Measurements from ENCODE around the gene ZNF429. TPM values are rescaled to one million over a fixed set of nuclear protein-coding genes. Genes with fewer than 3 reads are reported as not detected.
"Not testable (repeated sequence)": the region's sequence is repeated elsewhere in the genome, so short reads cannot be mapped to it uniquely, and the experiment has no call there.

The ZNF429 gene
- 2.3 and 3.8 TPM in 2 replicates for total RNA-seq

DNA sequence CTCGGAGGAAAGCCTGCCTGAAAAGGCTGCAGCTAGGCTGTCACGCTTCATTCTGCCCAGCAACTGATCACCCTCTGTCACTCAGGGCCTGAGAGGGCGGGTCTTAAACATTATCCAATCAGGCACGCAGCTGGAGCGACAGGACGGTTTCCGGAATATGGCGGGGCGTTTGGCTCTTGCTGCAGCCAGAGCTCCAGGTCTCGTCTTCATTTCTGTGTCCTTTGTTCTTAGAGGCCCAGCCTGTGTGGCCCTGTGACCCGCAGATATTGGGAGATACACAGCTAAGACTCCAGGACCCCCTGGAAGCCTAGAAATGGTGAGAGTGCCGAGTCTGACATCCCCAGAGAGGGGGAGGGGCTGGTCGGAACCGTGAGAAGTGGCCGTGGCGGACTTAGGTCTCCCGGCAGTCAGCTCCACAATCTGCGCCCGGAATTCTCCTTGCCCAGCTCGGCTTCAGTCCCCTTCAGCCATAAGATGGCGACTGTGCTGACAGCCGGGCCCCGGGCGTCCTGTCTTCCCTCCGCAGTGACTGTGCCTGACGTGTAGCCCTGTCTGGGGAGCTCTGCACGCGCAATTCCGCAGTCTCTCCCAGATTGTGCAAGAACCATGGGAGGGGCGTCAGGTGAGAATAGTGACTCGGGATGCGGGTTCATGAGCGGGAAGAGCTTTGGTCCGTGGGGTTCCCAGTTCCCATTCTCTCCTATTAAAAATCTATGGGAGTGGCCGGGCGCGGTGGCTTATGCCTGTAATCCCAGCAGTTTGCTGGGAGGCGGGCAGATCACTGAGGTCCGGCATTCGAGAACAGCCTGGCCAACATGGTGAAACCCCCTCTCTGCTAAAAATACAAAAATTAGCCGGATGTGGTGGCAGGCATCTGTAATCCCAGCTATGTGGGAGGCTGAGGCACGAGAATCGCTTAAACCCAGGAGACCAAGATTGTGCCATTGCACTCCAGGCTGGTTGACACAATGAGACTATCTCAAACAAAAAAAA is at the start of gene ZNF429:
TSS of gene ZNF429 (plus strand) at position 144 of the 993 bp plus-strand sequence. CDS start at position 314, 170 bp downstream.
- DNase-seq (ENCODE audit: low read depth in 2 of 2) = peak; percentile 87 to 89

DNA sequence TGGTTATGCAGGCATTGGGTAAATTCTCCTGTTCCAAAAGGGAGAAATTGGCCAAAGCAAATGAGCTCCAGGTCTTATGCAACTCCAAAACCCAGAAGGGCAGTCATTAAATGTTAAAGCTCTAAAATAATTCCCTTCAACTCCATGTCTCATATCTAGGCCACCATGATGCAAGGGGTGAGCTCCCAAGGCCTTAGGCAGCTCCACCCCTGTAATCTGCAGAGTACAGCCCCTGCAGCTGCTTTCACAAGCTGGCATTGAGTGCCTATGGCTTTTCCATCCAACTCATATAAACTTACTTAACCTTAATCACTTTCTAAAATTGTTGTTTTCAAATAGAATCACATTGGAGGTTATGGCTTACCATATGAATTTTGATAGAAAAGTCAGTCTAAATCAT is 44.7 kb upstream of the ZNF429 start:
- no peak for DNase-seq (ENCODE audit: low read depth in 2 of 2)

DNA sequence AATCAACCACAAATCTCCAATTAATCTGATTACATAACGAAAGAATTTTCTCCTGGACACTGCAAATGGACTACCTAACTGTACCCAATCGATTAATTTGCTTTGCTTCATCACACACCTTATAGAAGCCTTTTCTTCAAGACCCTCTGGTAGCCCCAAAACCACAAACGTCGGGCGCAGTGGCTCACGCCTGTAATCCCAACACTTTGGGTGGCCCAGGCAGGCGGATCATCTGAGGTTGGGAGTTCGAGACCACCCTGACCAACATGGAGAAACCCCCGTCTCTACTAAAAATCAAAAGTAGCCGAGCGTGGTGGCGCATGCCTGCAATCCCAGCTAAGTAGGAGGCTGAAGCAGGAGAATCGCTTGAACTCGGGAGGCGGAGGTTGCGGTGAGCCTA is 42.9 kb upstream of the ZNF429 start:
- no peak for DNase-seq (ENCODE audit: low read depth in 2 of 2)

DNA sequence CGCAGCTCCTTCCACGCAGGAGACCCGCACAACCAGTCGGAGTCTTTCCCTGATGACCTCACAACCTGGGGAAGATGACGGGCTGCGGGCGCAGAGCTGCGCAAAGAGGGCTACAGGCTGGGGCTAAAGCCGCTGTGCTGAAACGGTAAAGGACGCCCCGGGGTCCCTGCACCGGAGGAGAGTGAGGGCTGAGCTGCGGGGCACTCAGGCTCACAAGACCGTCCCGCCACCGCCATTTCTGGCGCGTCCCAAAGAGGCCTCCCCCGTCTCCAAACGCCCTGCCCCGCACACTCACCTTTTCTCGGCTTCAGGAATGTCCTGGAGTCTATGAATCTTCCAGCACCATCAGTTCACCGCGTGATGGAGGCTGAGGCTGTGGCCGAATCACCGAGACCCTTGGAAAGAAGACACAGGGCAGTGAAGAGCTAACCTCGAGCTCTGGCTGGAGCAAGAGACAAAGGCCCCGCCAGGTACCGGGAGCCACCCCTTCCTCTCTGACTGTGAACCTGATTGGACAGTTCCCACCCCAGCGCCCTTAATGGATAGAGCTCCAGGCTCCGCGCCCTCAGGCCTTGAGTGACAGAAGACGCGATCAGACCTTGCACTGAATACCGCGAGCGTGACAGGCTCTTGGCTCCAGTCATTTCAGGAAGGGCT is 41.8 kb upstream of the ZNF429 start:
- no peak for DNase-seq (ENCODE audit: low read depth in 2 of 2)

DNA sequence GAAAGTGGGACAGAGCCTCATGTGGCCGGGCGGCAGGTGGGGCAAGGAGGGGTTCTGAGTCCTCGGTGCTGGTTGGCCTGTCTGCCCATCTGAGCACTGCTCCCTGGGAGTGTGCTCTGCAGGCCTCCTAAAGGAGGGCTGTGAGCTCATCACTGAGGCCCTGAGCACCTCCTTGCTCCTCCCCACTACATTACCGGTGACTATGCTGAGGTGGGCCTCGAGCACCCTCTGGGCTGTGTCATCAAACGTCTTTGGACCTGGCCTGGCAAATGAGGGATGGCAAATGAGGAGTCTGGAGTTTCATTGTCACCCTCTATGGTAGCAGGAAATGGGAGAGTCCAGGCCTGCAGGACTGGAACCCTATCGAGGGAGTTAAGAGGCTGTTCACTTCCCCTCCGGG is 38.8 kb upstream of the ZNF429 start:
- no peak for DNase-seq (ENCODE audit: low read depth in 2 of 2)

DNA sequence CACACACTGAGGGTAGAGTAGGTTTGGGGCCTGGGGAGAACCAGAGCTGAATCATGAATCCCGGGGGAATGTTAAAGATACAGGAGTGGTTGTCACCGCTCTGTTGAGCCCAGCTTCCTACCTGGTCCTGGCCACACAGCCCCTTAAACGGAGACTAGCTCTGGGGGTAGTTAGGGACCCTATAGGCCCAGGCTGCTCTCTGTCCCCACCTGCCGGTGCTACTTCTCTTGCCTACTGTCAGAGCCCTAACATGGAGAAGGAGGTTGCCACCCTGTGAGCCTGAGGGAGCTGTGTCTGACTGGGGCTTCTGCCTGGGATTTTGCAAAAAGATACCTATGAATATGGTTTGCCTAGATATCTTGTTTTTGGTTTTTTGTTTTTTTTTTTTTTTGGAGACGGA is 36.6 kb upstream of the ZNF429 start:
- no peak for DNase-seq (ENCODE audit: low read depth in 2 of 2)

DNA sequence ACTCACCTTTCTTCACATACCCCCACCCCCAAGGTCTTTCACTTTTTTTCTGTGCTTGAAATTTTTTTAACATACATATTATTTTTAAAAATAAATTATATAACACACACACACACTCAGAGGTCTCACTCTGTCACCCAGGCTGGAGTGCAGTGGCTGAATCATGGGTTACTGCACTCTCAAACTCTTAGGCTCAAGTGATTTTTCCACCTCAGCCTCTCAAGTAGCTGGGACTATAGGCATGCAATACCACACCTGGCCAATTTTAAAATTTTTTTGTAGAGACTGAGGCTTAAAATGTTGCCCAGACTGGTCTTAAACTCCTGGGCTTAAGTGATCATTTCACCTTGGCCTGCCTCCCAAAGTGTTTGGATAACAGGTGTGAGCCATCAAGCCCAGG is 32.9 kb upstream of the ZNF429 start:
- no peak for DNase-seq (ENCODE audit: low read depth in 2 of 2)

DNA sequence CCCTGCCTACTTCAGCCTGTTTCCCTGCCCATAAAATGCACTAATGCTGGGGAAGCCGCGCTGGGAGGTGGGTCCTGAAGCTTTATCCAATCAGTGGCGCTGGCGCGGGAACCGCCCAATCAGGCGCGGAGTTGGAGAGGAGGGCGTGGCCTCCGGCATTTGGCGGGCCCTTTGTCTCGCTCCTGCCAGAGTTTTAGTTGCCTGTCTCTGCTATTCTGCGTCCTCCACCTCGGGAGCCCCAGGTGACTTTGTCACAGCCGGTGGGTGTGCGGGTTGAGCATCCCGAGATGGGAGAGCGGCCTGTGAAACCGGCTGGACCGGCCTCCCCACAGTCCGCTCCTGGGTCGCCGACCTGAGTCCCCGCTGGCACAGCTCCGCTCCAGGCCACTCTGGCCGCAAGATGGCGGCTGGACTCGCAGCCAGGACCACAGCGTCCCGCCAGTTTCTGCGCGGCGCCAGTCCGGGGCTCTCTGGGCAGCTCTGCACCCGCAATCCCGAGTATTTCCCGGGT is 30.7 kb upstream of the ZNF429 start:
- DNase-seq (ENCODE audit: low read depth in 2 of 2) = peak; percentile 30 to 33

DNA sequence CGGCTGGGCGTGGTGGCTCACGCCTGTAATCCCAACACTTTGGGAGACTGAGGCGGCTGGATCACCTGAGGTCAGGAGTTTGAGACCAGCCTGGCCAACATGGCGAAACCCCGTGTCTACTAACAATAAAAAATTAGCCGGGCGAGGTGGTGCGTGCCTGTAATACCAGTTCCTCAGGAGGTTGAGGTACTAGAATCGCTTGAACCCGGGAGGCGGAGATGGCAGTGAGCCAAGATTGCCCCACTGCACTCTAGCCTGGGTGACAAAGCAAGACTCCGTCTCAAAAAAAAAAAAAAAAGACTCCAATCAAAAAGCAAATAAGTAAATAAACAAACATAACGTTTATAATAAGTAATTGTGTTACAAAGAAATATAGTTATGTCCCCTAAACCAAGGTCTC is 23.0 kb upstream of the ZNF429 start:
- DNase-seq (ENCODE audit: low read depth in 2 of 2) = not testable (repeated sequence)

DNA sequence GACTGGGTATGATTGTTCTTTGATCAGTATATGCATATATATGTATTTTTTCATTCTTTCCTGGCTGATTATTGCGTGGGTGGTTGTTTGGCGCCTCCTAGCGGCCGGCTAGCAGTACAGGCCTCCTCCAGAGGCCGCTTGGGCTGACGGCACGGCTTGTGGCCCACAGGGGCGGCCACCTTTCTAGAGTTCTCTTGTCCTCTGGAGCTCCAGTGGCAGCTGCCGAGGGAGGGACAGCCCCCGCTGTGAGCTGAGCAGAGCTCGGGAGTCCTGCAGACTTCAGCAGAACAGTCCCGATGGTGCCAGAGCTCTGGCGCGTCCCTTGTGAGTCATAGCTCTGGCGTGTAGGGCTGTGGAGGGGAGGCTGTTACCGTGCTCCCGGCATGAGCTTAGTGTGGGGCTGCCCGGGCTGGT is 22.5 kb upstream of the ZNF429 start:
- peak in 1 of 2 donors; percentile 32 for DNase-seq (ENCODE audit: low read depth in 2 of 2)

DNA sequence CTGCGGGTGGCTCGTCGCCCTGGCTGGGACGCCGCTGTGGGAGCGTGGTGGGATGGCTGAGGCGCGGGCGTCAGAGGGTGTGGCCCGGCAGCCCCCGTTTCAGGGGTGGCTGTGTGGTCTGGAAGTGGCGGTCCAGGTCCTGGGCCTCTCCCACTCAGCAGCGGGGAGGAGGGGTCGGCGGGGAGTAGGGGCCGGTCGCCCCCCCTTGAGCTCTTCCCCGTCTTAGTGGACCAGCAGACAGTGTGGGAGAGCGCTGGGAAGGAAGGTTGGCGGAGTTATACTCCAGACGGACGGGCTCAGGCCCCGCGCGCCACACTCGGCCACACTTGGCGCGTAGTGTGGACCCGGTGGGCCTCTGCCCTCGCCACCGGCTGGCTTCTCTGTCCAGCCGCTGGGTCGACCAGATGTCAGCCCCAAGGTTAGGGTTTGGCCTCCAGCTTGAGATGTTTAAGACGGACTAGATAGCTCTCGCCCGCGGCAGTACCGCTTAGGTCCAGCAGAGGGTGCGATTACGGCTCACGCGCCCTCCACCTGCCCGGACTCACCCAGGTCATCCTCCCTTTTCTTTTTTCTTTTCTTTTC is 21.7 kb upstream of the ZNF429 start:
- DNase-seq (ENCODE audit: low read depth in 2 of 2) = no peak

DNA sequence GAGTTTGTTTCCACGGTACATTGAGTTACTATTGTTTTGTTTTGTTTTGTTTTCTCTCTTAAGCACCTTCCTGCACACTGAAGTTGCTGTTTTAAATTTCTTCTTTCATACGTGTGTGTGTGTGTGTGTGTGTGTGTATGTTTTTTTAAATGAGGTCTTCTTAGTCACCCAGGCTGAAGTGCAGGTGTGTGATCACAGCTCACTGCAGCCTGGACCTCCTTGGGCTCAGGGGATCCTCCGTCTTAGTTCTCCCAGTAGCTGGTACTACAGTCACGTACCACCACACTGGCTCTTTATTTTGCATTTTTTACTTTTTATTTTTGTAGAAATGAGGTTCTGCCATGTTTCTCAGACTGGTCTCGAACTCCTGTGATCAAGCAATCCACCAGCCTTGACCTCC is 20.8 kb upstream of the ZNF429 start:
- DNase-seq (ENCODE audit: low read depth in 2 of 2) = no peak

DNA sequence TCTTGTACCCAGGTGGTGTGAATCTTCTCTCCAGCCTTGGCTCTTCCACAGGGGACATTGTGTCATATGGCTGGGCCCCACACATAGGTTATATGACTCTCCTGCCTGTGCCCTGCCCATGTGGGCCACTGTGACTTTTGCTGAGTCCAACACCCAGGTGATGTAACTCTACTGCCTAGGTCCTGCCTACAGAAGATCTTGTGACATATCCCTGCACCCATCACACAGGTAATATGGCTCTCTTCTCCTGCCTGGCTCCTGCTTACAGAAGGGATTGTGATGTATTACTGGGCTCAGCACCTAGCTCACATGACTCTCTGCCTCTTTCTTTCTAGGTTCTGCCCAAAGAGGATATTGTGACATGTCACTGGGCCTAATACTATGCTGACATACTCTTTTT is 19.5 kb upstream of the ZNF429 start:
- no peak for DNase-seq (ENCODE audit: low read depth in 2 of 2)

DNA sequence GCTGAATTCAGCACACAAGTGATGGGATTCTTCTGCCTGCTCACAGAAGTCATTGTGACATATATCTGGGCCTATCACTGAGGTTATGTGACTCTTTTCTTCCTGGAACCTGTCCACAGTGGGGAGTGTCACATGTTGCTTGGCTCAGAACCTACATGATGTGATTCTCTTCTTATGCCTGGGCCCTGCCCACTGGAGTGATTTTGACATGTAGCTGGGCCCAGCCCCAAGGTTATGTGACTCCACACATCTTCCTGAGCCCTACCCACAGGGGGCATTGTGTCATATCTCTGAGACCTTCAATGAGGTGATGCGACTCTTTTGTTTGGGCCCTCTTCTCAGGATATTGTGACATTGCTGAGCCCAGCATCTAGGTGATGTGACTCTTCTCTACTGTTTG is 17.4 kb upstream of the ZNF429 start:
- DNase-seq (ENCODE audit: low read depth in 2 of 2) = no peak

DNA sequence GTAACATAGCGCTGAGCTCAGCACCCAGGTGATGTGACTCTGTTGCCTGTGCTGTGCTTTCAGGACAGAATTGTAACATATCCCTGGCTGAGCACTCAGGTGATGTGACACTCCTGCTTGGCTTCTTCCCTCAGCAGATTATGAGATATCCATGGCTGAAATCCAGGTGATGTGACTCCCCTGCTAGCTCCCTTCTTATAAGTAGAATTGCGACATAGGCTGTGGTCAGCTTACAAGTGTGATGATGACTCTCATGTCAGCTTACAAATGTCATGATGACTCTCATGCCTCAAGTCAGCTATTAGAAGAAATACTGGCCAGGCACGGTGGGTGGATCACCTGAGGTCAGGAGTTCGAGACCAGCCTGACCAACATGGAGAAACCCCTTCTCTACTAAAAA is 14.3 kb upstream of the ZNF429 start:
- DNase-seq (ENCODE audit: low read depth in 2 of 2) = no peak

DNA sequence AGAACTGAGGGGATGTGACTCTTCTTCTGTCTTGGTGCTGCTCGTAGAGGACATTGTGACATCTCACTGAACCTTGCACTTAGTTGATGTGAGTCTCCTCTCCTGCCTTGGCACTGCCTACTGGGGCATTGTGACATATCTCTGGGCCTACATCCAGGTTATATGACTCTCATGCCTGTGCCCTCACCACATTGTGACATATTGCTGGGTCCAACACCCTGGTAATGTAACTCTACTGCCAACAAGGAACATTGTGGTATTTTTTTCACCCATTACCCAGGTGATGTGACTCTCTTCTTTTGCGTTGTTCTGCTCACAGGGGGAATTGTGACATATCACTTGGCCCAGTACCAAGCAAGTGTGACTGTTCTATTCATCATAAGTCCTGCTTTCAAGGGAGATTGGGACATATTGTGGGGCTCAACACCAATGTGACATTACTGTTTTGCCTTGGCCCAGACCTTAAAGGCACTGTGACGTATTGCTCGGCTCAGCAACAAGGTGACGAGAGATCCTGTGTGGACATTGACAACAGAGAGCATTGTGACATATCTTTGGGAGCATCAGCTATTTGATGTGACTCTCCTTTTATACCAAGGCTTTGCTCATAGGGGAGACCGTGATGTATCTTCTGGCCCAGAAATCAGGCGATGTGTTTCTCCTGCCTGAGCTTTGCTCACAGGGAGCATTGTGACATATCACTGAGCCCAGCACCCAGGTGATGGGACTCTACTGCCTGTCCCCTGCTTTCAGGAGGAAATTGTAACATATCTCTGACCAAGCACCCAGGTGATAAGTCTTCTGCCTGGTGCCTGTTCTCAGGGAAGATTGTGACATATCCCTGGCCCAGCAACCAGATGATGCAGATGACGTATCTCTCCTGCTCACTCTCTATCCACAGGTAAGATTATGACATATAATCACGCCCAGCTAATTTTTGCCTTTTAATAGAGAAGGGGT is 12.2 kb upstream of the ZNF429 start:
- no peak for DNase-seq (ENCODE audit: low read depth in 2 of 2)

DNA sequence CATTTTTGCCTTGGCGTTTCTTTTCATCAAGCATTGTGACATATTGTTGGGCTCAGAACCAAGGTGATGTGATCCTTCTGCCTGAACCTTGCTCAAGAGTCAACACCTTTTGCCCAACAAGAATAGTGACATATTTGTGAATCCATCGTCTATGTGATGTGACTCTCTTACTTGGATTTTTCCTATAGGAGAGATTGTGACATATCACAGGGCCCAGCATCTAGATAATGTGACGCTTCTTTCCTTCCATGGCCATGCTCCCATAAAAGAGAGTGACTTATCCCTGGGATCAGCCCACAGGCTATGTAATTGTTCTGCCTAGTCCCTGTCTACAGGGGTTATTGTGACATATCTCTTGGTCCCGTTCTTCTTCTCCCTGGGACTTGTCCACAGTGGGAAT is 8.5 kb upstream of the ZNF429 start:
- no peak for DNase-seq (ENCODE audit: low read depth in 2 of 2)

DNA sequence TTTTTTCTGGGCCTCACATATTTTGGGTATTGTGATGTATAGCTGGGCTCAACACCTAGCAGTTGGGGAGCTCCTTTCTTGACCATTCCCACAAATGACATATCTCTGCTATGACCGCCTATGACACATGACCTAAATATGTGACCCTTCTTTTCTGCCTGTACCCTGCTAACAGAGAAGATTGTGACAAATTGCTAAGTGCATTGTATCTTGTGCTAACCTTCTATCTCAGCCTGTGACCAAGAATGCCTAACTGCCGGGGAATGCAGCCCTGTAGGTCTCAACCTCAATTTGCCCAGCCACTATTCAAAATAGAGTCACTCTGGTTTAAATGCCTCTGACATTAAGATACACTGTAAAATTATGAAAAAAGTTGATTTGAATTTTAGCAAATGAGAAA is 6.8 kb upstream of the ZNF429 start:
- no peak for DNase-seq (ENCODE audit: low read depth in 2 of 2)

DNA sequence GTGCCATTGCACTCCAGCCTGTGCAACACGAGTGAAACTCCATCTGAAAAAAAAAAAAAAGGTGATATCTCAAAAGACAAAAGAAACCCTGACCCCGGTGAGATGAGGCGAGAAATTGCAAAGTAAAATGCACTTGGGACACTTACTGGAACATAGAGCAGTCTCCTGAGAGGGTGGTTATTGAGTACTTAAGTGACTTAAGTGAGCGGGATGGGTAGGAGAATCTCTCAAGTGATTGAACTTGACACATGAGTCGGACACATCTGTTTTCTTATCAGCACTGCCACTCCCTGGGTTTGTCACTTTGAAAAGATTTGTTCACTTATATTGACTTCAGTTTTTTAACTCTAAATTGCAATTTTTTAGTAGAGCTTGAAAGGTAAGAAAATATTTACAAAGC is 2.8 kb downstream of the ZNF429 start:
- DNase-seq (ENCODE audit: low read depth in 2 of 2) = no peak

DNA sequence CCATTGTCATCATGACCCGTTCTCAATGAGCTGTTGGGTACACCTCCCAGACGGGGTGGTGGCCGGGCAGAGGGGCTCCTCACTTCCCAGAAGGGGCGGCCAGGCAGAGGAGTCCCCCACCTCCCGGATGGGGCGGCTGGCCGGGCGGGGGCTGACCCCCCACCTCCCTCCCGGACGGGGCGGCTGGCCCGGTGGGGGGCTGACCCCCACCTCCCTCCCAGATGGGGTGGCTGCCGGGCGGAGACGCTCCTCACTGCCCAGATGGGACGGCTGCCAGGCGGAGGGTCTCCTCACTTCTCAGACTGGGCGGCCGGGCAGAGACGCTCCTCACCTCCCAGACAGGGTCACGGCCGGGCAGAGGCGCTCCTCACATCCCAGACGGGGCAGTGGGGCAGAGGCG is 5.7 kb downstream of the ZNF429 start:
- DNase-seq (ENCODE audit: low read depth in 2 of 2) = not testable (repeated sequence)

DNA sequence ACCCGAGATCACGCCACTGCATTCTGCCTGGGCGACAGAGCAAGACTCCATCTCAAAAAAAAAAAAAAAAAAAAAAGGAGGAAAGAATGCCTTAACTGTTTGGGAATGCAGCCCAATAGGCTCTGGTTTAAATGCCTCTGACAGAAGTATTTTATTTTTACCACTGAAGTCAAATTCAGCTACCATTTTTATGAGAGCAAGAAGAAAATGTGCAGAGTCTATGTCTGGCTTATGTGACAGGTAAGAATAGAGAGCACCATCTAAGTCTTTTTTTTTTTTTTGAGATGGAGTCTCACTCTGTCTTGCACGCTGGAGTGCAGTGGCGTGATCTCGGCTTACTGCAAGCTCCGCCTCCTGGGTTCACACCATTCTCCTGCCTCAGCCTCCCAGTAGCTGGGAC is 7.2 kb downstream of the ZNF429 start:
- DNase-seq (ENCODE audit: low read depth in 2 of 2) = not testable (repeated sequence)
